GM12864 (cell line): ENCODE data around the gene ANKH.

Source experiments
- DNase-seq: peaks from one replicate; pipeline ENCODE4 v3.0.0-alpha.2; 2011; ENCODE audit warnings: low read depth
- H3K4me3 ChIP-seq: 2 replicates; pipeline ENCODE4 v1.5.1; 2011; ENCODE audit warnings: mild to moderate bottlenecking, low read depth, low read length, control low read depth
- CTCF ChIP-seq: IDR thresholded peaks from 2 replicates; pipeline ENCODE4 v1.5.1; 2011; ENCODE audit warnings: low read depth, mild to moderate bottlenecking, moderate library complexity, low read length, control low read depth, inconsistent platforms; ENCODE audit errors: missing control alignments

ANKH gene

GRCh38 chr5:14760548-14761002 is 111.0 kb downstream of the ANKH start:
- no peak for TF ChIP-seq CTCF
- no peak for DNase-seq
- no peak overlapping the region for H3K4me3 ChIP-seq

GRCh38 chr5:14759744-14760547 is 111.6 kb downstream of the ANKH start:
- no peak for TF ChIP-seq CTCF
- H3K4me3 ChIP-seq, result no peak overlapping the region
- DNase-seq, result no peak

GRCh38 chr5:14757850-14758249 is 113.7 kb downstream of the ANKH start:
- TF ChIP-seq CTCF, result no peak
- H3K4me3 ChIP-seq, result no peak overlapping the region
- DNase-seq, result no peak

GRCh38 chr5:14756478-14756877 is 115.1 kb downstream of the ANKH start:
- H3K4me3 ChIP-seq, result no peak overlapping the region
- no peak for TF ChIP-seq CTCF
- DNase-seq, result no peak

GRCh38 chr5:14753947-14754346 is 117.6 kb downstream of the ANKH start:
- no peak for TF ChIP-seq CTCF
- no peak for DNase-seq
- no peak overlapping the region for H3K4me3 ChIP-seq

- no peak overlapping the region for H3K4me3 ChIP-seq
- TF ChIP-seq CTCF, result no peak
- DNase-seq, result no peak
Measured at GRCh38 chr5:14753292-14753691, 118.3 kb downstream of the ANKH start.

- no peak for DNase-seq
- H3K4me3 ChIP-seq, result no peak overlapping the region
- TF ChIP-seq CTCF, result no peak
Measured at GRCh38 chr5:14752497-14753071, 119.0 kb downstream of the ANKH start.
